HepG2 (cell line): ENCODE results near the gene MAB21L4. TPM values are rescaled to one million over a fixed set of nuclear protein-coding genes. Genes with fewer than 3 reads are reported as not detected.

Experiments used
- ASH2L ChIP-seq: fragments of 300-600, 200-600 bp; sonication (generic); IDR thresholded peaks from 2 replicates; pipeline ENCODE4 v1.7.0; 2017; ENCODE audit warnings: low read depth, mild to moderate bottlenecking, moderate library complexity, mixed read lengths, low read length; ENCODE audit not compliant: insufficient read length
- HNF1B ChIP-seq: sonication (generic); formaldehyde crosslinking; IDR thresholded peaks from 2 replicates; pipeline ENCODE4 v1.5.1; 2020; ENCODE audit warnings: mild to moderate bottlenecking, moderate library complexity, missing genetic modification reagents
- PBX3 ChIP-seq: sonication (generic); formaldehyde crosslinking; IDR thresholded peaks from 2 replicates; pipeline ENCODE4 v1.8.1; 2023; ENCODE audit warnings: missing genetic modification reagents, inconsistent platforms, borderline replicate concordance
- RCOR2 ChIP-seq: IDR thresholded peaks from 2 replicates; pipeline ENCODE4 v1.6.1; 2016; ENCODE audit warnings: missing biosample characterization, missing genetic modification reagents
- RXRB ChIP-seq: IDR thresholded peaks from 2 replicates; pipeline ENCODE4 v1.6.1; 2016; ENCODE audit warnings: borderline replicate concordance, missing genetic modification reagents, missing compliant biosample characterization
- SRSF1 ChIP-seq: fragments of 200-400 bp; formaldehyde crosslinking; optimal IDR thresholded peaks from 2 replicates; pipeline ENCODE3; 2017; ENCODE audit warnings: mild to moderate bottlenecking, low read depth, low read length, moderate library complexity
- SUZ12 ChIP-seq: fragments of 150-350 bp; IDR thresholded peaks from 2 replicates; pipeline ENCODE4 v1.6.1; 2014; ENCODE audit warnings: low read depth, low read length
- TAF1 ChIP-seq: sonication (generic); formaldehyde crosslinking; IDR thresholded peaks from 2 replicates; pipeline ENCODE4 v1.4.0; 2020; ENCODE audit warnings: missing genetic modification reagents
- TARDBP ChIP-seq: sonication (generic); formaldehyde crosslinking; IDR thresholded peaks from 2 replicates; pipeline ENCODE4 v1.8.0; 2022; ENCODE audit warnings: mild to moderate bottlenecking, missing genetic modification reagents
- TEAD3 ChIP-seq: optimal IDR thresholded peaks from 2 replicates; pipeline ENCODE3; 2016; ENCODE audit warnings: borderline replicate concordance
- THAP7 ChIP-seq: sonication (generic); formaldehyde crosslinking; IDR thresholded peaks from 2 replicates; pipeline ENCODE4 v1.8.1; 2023; ENCODE audit warnings: mild to moderate bottlenecking, missing genetic modification reagents
- YY1 ChIP-seq: IDR thresholded peaks from 2 replicates; pipeline ENCODE4 v1.6.1; 2011; ENCODE audit warnings: low read length, low read depth, moderate library complexity, mild to moderate bottlenecking; ENCODE audit not compliant: insufficient read depth, insufficient replicate concordance
- ZKSCAN5 ChIP-seq: sonication (generic); formaldehyde crosslinking; IDR thresholded peaks from 2 replicates; pipeline ENCODE4 v1.5.1; 2020; ENCODE audit warnings: mild to moderate bottlenecking, missing genetic modification reagents
- ZNF142 ChIP-seq: sonication (generic); formaldehyde crosslinking; IDR thresholded peaks from 2 replicates; pipeline ENCODE4 v1.4.0; 2020; ENCODE audit warnings: missing genetic modification reagents
- ZNF180 ChIP-seq: sonication (generic); formaldehyde crosslinking; IDR thresholded peaks from 2 replicates; pipeline ENCODE4 v1.4.0; 2020; ENCODE audit warnings: low read depth, missing genetic modification reagents, borderline replicate concordance
- ZNF205 ChIP-seq: IDR thresholded peaks from 2 replicates; pipeline ENCODE4 v1.6.1; 2018; ENCODE audit warnings: missing biosample characterization, missing genetic modification reagents
- ZNF333 ChIP-seq: sonication (generic); formaldehyde crosslinking; IDR thresholded peaks from 2 replicates; pipeline ENCODE4 v1.4.0; 2020; ENCODE audit warnings: mild to moderate bottlenecking, missing genetic modification reagents, borderline replicate concordance
- ZNF354B ChIP-seq: sonication (generic); formaldehyde crosslinking; IDR thresholded peaks from 2 replicates; pipeline ENCODE4 v1.8.0; 2022; ENCODE audit warnings: mild to moderate bottlenecking, missing genetic modification reagents
- ZNF670 ChIP-seq: sonication (generic); formaldehyde crosslinking; IDR thresholded peaks from 2 replicates; pipeline ENCODE4 v1.8.0; 2022; ENCODE audit warnings: mild to moderate bottlenecking, missing genetic modification reagents, borderline replicate concordance
- ZNF709 ChIP-seq: sonication (generic); formaldehyde crosslinking; IDR thresholded peaks from 2 replicates; pipeline ENCODE4 v1.5.0; 2020; ENCODE audit warnings: mild to moderate bottlenecking, missing genetic modification reagents
- polyA plus RNA-seq, 8 experiments: library from polyadenylated mRNA; depleted of rRNA in 3 of 8; stranded (reverse) in 7 of 8; unstranded in 1 of 8; fragments of >200 nt; fragmentation: Illumina TruSeq in 4 of 8; extraction: Trizol in 4 of 8; gene quantifications; 2 replicates each; pipeline versions ENCODE4 v1.2.1 to v1.2.3, GENCODE V29; 2011 to 2016; ENCODE audit warnings: low read depth in 4 of 8, missing spikeins in 1 of 8, mixed read lengths in 1 of 8; ENCODE audit not compliant: insufficient read depth in 1 of 8
- total RNA-seq, 5 experiments: library from RNA; depleted of rRNA; stranded (reverse); fragments of >200 nt; fragmentation: Illumina TruSeq; extraction: Trizol; gene quantifications; 2 replicates each; pipeline ENCODE4 v1.2.3, GENCODE V29; 2016; ENCODE audit warnings: low read depth in 1 of 5

MAB21L4 gene
- total and polyA plus RNA-seq, 2 of the 13 experiments (the other 11 are each of a cell fraction or from before 2014, with no cell fraction given): 3.0 to 14.0 TPM

GRCh38 chr2:240868286-240869108 lies 27.5 kb downstream of the MAB21L4 start, which contains the start of gene AGXT (continued):
- TF ChIP-seq ZNF670 (no peak; the same call in 1 of the 2 replicates), TARDBP (CRISPR knock-in tag) (peak; percentile 96), ZNF142 (CRISPR knock-in tag) (peak; percentile 45; the same call in 1 of the 2 replicates), PBX3 (CRISPR knock-in tag) (no peak), YY1 (peak; percentile 34), RCOR2 (peak; percentile 49; the same call in 1 of the 2 replicates), ZNF709 (CRISPR knock-in tag) (peak; percentile 77), ZNF180 (no peak), TAF1 (CRISPR knock-in tag) (peak; percentile 43; the same call in 1 of the 2 replicates), ZKSCAN5 (CRISPR knock-in tag) (no peak), THAP7 (CRISPR knock-in tag) (no peak; the same call in 1 of the 2 replicates), SUZ12 (no peak), ZNF354B (CRISPR knock-in tag) (0 out of 2 replicates have a peak, but pooled peaks have one; percentile 75), ZNF205 (peak; percentile 16; the same call in 1 of the 2 replicates), HNF1B (CRISPR knock-in tag) (peak; percentile 91), ASH2L (peak; percentile 81), TEAD3 (CRISPR knock-in tag) (peak; percentile 61), RXRB (CRISPR knock-in tag) (peak; percentile 92), ZNF333 (0 out of 2 replicates have a peak, but pooled peaks have one; percentile 26), SRSF1 (no peak)
